GM19193 (cell line): ENCODE measurements around the gene HSD17B7.

ENCODE experiments used
- POLR2A ChIP-seq: IDR thresholded peaks from 4 replicates; pipeline ENCODE4 v1.6.1; 2011; ENCODE audit not compliant: insufficient read depth, insufficient read length; ENCODE audit errors: extremely low read depth

Gene HSD17B7, protein sequence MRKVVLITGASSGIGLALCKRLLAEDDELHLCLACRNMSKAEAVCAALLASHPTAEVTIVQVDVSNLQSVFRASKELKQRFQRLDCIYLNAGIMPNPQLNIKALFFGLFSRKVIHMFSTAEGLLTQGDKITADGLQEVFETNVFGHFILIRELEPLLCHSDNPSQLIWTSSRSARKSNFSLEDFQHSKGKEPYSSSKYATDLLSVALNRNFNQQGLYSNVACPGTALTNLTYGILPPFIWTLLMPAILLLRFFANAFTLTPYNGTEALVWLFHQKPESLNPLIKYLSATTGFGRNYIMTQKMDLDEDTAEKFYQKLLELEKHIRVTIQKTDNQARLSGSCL

DNA sequence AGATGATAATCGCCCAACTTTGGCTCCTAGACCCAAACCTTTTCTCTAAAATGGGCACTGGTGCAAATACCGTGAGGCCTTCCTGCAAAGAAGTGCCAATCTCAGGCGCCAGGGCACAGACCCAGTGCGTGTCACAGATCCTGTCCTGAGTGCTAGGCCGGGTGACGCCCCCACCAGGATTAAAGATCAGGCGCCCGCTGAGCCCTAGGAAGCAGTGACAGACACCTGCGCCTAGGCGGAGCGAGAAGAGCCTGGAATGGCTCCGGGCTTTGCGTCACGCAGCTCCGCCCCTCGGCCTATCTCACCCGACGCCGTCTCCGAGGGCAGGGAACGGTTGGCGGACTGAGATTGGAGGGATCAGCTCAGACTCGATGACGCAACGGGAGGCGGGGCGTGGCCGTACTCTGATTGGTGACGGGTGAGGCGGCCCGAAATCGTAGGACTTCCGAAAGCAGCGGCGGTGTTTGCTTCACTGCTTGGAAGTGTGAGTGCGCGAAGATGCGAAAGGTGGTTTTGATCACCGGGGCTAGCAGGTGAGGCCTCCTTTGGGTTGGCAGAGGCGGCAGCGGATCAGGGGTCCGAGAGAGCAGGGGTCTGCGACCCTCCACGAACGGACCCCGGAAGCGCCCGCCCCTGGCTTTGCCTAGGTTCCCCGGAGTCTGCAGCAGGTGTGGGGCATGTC is at the start of gene HSD17B7:
TSS of gene HSD17B7 (plus strand) at position 400 of the 682 bp plus-strand sequence. CDS start at position 499, 99 bp downstream.
- peak; percentile 53 for TF ChIP-seq POLR2A

DNA sequence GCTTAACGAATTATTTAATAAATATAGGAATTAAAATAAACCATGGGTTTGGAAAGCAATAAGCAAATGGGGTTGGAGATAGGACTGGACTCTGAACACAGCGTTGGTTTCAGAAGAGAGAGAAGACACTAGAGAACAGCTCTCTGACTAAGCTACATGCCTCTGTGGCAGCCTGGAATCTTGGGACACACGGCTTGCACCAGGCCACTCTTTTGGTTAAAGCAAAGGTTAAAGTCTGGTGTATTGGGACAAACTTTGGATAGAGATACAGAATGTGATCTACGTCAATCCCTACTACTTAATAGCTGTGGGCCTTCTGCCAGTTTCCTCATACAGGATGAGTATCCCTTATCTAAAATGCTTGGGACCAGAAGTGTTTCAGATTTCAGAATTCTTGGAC is 49.7 kb upstream of the HSD17B7 start:
- TF ChIP-seq POLR2A, result no peak

DNA sequence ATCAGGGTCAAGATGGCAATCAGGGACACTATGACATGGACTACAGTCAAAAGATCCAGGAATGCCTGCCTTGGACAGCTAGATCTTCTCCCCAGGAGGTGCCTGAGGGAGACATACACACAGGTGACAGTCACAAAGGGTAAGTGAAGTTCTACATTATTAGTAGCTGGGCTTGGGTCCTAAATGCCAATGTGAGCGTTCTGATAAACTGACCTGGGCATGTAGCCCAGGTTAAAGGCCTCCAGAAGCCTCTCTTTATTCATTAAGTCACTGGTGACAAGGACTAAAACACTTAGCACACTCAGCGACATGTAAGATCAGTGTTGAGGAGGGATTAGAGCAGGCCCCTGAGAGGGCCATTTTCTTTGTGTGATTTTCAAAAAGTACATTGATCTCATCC is 48.9 kb upstream of the HSD17B7 start:
- no peak for TF ChIP-seq POLR2A

DNA sequence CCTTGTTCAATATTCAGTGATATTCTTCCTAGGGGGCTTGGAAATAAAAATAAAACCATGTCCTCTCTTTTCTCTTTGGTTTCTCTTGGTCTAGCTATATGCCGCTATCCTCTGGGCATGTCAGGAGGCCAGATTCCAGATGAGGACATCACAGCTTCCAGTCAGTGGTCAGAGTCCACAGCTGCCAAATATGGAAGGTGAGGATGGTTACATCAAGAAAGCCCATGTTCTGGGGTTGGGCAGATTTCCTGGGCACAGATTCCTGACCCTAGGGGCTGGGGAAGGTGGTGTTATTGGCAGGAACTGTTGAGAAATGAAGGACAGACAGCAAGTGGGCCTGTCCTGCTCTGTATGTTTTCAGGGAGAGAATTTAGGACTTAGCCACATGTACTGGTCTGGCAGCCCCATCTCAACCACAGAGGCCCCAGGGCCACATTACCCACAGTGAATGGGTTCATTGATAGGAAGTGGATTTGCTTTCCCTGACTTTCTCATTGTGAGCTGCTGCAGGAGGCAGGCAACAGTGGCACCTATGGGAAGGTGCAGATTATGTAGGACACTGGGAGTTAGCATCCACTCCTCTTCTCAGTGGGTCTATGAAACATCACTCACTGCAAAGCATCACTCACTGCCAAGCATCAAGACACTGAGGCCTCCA is 37.4 kb upstream of the HSD17B7 start:
- TF ChIP-seq POLR2A, result no peak

DNA sequence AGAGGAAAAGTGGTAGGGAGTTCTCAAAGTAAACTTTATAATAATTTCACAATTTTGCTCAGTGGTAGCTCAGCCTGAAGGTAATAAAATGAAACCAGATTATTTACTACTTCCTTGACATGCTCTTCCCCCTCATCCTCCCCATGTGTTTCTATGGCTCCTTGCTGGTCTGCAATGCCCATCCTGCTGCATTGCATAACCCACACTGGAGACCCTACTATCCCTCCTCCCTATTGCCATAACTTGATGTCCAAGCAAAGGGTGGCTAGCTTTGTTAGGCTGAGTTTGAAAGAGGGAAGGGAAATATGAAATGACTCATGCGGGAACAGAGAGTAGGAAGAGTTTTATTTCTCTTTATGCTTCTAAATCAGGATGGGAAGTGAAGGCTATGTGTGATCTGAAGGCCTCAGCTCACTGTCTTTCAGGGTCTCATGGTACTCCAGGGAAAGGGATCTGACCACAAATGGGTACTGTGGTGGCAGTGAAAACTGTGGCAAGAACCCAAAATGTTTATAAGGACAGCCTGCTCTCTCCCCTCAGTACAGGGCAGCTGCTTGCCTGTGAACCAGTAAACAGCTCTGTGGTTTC is 36.4 kb upstream of the HSD17B7 start:
- TF ChIP-seq POLR2A, result no peak

- no peak for TF ChIP-seq POLR2A
These were observed 35.2 kb upstream of the HSD17B7 start for GRCh38 chr1:162755306-162755705.

DNA sequence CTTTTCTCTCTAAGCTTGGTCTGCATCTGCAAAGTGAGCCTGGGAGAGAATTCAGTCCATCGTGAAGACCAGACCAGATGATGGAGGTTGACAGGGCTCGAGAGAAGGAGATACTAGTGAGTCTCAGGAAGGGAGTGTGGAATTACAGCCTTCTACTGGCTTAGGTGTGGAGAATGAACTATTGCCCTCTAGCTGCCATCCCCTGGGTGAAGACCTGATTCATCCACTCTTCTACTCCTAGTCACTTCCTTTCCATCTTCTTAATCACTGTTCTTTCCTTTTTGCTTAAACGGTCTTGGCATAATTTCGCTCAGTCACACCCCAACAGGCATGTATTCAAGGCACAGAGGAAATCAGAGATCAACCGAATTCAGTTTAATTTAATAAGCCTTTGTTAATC is 34.0 kb upstream of the HSD17B7 start:
- TF ChIP-seq POLR2A, result no peak

DNA sequence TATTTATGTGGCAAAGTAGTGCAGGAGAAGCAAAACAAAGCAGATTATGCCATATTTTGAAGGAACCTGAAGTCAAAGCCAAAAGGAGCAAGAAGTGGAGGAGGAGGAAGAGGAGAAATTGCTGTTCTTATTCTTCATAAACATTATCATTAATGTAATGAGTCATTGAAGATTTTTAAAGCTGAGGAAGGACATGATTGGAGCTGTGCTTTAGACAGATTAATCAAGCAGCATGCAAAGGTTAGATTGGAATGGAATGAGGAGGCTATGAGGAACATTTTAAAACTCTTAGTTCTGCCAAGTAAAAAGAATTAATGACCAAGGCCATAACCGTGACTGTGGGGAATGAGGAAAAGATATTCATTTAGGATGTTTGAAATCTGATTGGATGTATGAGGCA is 33.0 kb upstream of the HSD17B7 start:
- TF ChIP-seq POLR2A, result no peak

DNA sequence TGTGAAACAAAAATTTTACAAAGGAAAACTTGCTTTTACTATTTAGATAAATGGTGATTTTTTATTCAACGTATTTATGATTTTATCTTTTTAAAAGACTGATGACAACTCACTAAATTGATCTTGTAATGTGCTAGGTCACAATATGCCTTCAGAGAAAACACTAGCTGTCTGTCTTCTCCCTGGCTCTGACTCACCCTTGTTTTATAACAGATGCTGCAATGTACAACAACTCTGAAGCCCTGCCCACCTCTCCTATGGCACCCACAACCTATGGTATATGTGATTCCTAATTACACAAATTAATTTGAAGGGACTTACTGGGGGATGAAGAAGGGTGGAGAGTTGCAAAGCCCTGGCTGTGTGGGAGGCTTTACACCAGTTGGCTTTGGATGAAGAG is 24.7 kb upstream of the HSD17B7 start:
- TF ChIP-seq POLR2A, result no peak

GRCh38 chr1:162772571-162773154 is 17.8 kb upstream of the HSD17B7 start:
- TF ChIP-seq POLR2A, result no peak

DNA sequence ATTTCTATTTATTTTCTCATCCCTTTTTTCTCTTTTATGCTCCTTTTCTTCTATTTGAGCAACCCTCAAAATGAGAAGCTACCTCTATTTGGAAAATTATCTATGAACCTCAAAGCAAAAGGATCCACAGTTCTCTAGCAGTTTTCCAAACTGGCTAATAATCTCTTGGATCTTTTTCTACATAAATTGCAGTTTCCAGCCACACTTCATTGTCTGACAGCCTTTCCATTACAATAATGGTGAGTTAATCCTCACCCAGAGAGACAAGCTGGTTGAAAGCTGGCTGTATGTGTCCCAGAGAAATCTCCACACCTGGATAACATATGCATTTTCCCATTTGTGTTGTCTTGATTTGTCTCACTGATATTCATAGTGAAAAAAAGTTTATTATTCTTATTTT is 16.5 kb upstream of the HSD17B7 start:
- TF ChIP-seq POLR2A, result no peak

DNA sequence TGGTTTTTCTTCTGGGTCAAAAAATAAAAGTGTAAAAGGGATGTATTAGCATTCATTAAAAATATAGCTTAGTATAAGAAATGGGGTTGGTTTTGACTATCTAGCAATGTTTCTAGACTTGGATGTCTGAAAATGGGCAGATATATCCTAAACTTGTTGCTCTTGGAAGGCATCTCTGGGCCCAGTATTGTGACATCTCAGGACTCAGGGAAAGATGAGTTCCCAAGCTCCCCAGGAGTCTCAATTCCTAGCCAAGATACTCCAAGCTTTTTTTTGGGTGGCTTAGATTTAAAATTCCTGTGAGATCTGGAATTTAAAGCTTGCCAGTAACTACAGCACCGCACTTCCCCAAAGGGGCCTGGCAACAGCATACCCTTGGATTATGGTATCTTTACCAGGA is 11.5 kb upstream of the HSD17B7 start:
- TF ChIP-seq POLR2A, result no peak

DNA sequence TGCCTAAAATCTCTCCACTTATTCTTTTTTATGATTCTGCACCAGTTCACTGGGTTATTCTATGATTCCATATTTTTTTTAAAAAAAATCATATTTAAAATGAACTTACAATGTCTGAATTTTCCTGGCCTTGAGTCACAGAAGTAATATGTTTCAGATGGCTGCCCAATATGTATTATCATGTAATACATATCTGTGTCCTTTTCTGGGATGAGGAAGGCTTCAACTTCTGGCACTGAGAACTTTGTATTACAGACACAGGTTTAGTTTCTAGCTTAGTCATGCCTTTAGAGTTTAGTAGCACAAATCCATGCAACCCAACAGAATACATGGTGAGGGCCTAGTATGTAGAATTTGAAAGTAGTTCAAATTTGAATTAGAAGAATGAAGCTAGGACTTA is 7.8 kb upstream of the HSD17B7 start:
- no peak for TF ChIP-seq POLR2A

- TF ChIP-seq POLR2A, result no peak
These were observed 32.1 kb downstream of the HSD17B7 start for GRCh38 chr1:162822391-162823200.

DNA sequence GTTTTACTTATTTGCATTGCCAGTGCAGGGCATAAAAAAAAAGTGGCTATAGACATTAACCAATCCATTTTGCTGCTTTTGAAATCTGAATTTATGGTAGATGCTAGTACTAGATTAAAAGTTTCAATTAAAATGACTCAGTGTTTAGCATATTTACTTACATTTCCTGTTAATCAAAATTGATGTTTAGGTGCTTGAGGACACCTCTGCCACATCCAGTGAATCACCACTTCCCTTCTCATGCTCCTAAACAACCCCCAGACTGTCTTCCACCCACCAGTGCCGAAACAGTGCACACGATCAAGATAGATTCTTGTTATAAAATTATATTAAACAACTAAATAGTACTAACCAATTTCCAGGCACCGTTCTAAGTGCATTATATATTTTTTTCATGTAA is 32.7 kb downstream of the HSD17B7 start:
- TF ChIP-seq POLR2A, result no peak
